Measurements from ENCODE around the gene PUM1.
"Not testable (repeated sequence)": the region's sequence is repeated elsewhere in the genome, so short reads cannot be mapped to it uniquely, and the experiment has no call there.

Gene PUM1

GRCh38 chr1:31065310-31066217 lies at the start of gene PUM1:
PUM1 (minus strand) TSS chr1:31065717; CDS start chr1:31059566, 6,151 bp downstream.
- peak; percentile 96 for DNase-seq (ENCODE audit: low read depth)

GRCh38 chr1:31112266-31112935 lies 46.9 kb upstream of the PUM1 start:
- DNase-seq (ENCODE audit: low read depth), result no peak

GRCh38 chr1:31111290-31111951 lies 45.9 kb upstream of the PUM1 start:
- peak; percentile 50 for DNase-seq (ENCODE audit: low read depth)

GRCh38 chr1:31110846-31111245 lies 45.3 kb upstream of the PUM1 start:
- DNase-seq (ENCODE audit: low read depth), result no peak

- DNase-seq (ENCODE audit: low read depth), result no peak
Observed at GRCh38 chr1:31108861-31109260, 43.3 kb upstream of the PUM1 start.

- no peak for DNase-seq (ENCODE audit: low read depth)
Observed at GRCh38 chr1:31105646-31106045, 40.1 kb upstream of the PUM1 start.

GRCh38 chr1:31102501-31102950 lies 37.0 kb upstream of the PUM1 start:
- DNase-seq (ENCODE audit: low read depth), result no peak

- DNase-seq (ENCODE audit: low read depth), result no peak
Observed at GRCh38 chr1:31101147-31101502, 35.6 kb upstream of the PUM1 start.

- no peak for DNase-seq (ENCODE audit: low read depth)
Observed at GRCh38 chr1:31099293-31100032, 33.9 kb upstream of the PUM1 start.

GRCh38 chr1:31095985-31096384 lies 30.5 kb upstream of the PUM1 start:
- no peak for DNase-seq (ENCODE audit: low read depth)

GRCh38 chr1:31095298-31095981 lies 29.9 kb upstream of the PUM1 start:
- DNase-seq (ENCODE audit: low read depth), result peak; percentile 63

GRCh38 chr1:31088081-31088480 lies 22.6 kb upstream of the PUM1 start:
- DNase-seq (ENCODE audit: low read depth), result not testable (repeated sequence)

GRCh38 chr1:31084782-31085569 lies 19.5 kb upstream of the PUM1 start:
- no peak for DNase-seq (ENCODE audit: low read depth)

- DNase-seq (ENCODE audit: low read depth), result no peak
Observed at GRCh38 chr1:31082385-31082784, 16.9 kb upstream of the PUM1 start.

GRCh38 chr1:31073044-31073443 lies 7.5 kb upstream of the PUM1 start:
- DNase-seq (ENCODE audit: low read depth), result no peak

- no peak for DNase-seq (ENCODE audit: low read depth)
Observed at GRCh38 chr1:31072304-31072746, 6.8 kb upstream of the PUM1 start.

- DNase-seq (ENCODE audit: low read depth), result no peak
Observed at GRCh38 chr1:31069392-31069791, 3.9 kb upstream of the PUM1 start.

- DNase-seq (ENCODE audit: low read depth), result peak; percentile 5
Observed at GRCh38 chr1:31064718-31065309, 703 bp downstream of the PUM1 start.

- DNase-seq (ENCODE audit: low read depth), result no peak
Observed at GRCh38 chr1:31064111-31064717, 1.3 kb downstream of the PUM1 start.

GRCh38 chr1:31063631-31064030 lies 1.9 kb downstream of the PUM1 start:
- no peak for DNase-seq (ENCODE audit: low read depth)

All from fibroblast of the conjunctiva (primary cell).